BLaER1 (cell line): ENCODE measurements around the gene ELOVL1.
A peak's percentile ranks its signal among the peaks of the same experiment; 100 is the strongest.

Experiments used
- H3K27ac ChIP-seq: shearing (Covaris generic); formaldehyde crosslinking; 2 replicates; pipeline ENCODE4 v1.8.1; 2022
- H3K27me3 ChIP-seq: shearing (Covaris generic); formaldehyde crosslinking; 2 replicates; pipeline ENCODE4 v1.8.1; 2022
- H3K36me3 ChIP-seq: shearing (Covaris generic); formaldehyde crosslinking; 2 replicates; pipeline ENCODE4 v1.8.1; 2022
- H3K4me1 ChIP-seq: shearing (Covaris generic); formaldehyde crosslinking; 2 replicates; pipeline ENCODE4 v1.8.1; 2022
- H3K4me2 ChIP-seq: shearing (Covaris generic); formaldehyde crosslinking; 2 replicates; pipeline ENCODE4 v1.8.1; 2022
- H3K4me3 ChIP-seq: shearing (Covaris generic); formaldehyde crosslinking; 2 replicates; pipeline ENCODE4 v1.8.1; 2022
- H3K9ac ChIP-seq: shearing (Covaris generic); formaldehyde crosslinking; 2 replicates; pipeline ENCODE4 v1.8.1; 2022
- H3K9me3 ChIP-seq: shearing (Covaris generic); formaldehyde crosslinking; 2 replicates; pipeline ENCODE4 v1.8.1; 2022
- H4K20me1 ChIP-seq: shearing (Covaris generic); formaldehyde crosslinking; 2 replicates; pipeline ENCODE4 v1.8.1; 2022
- Cebpa-rat ChIP-seq: shearing (Covaris generic); IDR thresholded peaks from 2 replicates; pipeline ENCODE4 v1.8.1; 2022

The ELOVL1 gene

DNA sequence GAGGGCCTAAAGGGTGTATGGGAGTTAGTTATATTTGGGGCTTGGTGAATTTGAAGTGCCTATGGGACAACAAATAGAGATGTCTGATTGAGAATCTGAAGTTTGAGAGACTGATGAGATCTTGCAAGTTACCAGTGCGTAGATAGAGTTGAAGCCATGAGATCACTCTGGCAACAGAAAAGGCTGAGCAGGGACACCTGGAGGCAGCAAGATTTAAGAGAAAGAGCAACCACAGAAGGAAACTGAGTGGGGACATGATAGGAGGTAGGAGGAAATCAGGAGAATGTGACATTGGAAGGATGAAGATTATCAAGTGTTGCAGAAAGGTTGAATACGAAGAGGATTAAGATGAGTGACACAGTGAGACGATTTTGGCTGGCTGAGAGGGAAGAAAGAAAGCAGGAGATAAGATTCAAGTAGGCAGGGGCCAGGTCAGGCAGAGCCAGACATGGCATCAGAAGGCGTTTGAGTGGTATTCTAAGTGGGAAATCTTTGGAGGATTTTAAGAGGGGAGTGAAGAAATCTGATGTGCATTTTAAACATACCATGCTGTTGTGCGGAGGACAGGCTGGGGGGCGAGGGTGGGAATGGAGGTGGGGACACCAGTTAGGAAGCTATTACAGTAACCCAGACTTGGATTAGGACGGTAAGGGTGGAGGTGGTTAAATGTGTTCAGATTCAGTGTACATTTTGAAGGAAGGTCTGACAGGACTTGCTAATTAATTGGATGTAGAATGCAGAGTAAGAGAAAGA is 33.2 kb downstream of the ELOVL1 start:
- no peak overlapping the region for H3K4me2 ChIP-seq
- H3K9ac ChIP-seq, result no peak overlapping the region
- H4K20me1 ChIP-seq, result no peaks in the 10 kb centered on the region
- H3K4me3 ChIP-seq, result no peak overlapping the region
- peaks cover 33% of the 10 kb centered on the region for H3K4me1 ChIP-seq
- H3K27ac ChIP-seq, result no peak overlapping the region
- H3K9me3 ChIP-seq, result no peaks in the 10 kb centered on the region
- no peaks in the 10 kb centered on the region for H3K27me3 ChIP-seq
- H3K36me3 ChIP-seq, result no peaks in the 10 kb centered on the region
- TF ChIP-seq Cebpa-rat, result no peak

DNA sequence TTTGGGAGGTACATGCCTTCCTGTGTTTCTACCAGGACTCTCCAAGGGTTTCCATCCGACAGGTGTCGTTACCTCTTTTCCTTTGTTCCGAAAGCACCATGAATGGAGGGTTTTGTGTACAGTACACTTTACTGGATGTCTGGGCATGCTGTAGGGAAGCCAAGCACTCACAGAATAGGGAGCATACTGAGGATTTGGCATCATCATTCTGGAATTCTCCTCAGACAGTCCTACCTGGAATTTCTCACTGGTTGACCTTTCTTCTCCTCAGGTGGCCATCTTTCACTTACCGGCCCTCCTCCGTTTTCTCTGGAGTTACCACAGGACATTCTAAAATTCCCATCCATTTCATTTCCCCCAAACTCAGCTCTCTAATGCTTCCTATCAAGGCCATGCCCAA is 36.1 kb downstream of the ELOVL1 start:
- H3K9ac ChIP-seq, result no peak overlapping the region
- no peaks in the 10 kb centered on the region for H3K36me3 ChIP-seq
- TF ChIP-seq Cebpa-rat, result no peak
- H3K4me1 ChIP-seq, result peaks cover 21% of the 10 kb centered on the region
- H3K4me2 ChIP-seq, result no peak overlapping the region
- H4K20me1 ChIP-seq, result no peaks in the 10 kb centered on the region
- peaks cover 12% of the 10 kb centered on the region for H3K9me3 ChIP-seq
- H3K27me3 ChIP-seq, result no peaks in the 10 kb centered on the region
- H3K27ac ChIP-seq, result no peak overlapping the region
- H3K4me3 ChIP-seq, result no peak overlapping the region

DNA sequence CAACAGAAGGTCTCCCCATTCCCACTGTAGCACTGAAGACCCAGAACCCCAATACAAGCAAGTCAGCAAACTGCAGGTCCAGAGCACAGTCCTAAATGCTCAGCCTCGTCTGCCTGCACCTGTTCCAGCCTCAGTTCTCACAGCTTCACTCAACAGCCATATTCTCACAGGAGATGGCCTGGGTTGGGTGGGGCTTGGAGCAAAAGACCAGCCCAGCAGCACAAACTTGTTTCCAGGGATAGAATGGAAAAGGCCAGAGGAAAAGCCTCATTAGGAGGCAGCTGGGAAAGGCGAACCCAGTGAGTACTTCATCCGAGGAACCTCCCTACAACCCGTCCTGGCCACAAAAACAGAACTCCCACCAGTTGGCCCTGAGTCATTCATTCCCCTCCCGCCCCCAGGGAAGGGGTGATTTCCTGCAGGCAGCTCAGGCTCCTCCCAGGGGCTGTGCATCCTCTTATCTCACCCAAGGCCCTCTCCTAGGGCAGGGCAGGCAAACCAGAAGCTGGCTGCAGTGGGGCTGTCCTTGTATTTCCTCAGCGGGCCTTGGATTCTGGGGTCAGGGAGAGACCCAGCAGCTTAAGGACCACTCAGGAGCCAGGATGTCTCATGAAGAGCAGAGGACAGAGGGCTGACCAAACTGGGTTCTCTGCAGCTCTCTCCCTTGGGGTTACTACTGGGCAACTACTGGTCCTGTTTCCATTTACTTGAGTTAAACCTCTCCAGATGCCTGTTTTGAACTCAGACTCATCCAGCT is 37.6 kb downstream of the ELOVL1 start:
- Histone ChIP-seq H3K36me3 (no peaks in the 10 kb centered on the region), H3K4me2 (peak overlapping the region; percentile 74), H3K9me3 (peaks cover 19% of the 10 kb centered on the region), H3K27ac (peak overlapping the region; percentile 58), H4K20me1 (no peaks in the 10 kb centered on the region), H3K4me1 (peaks cover 21% of the 10 kb centered on the region), H3K27me3 (no peaks in the 10 kb centered on the region), H3K4me3 (no peak overlapping the region), H3K9ac (0 out of 2 replicates have a peak overlapping the region, but pooled peaks have one; percentile 31)
- TF ChIP-seq Cebpa-rat, result no peak

DNA sequence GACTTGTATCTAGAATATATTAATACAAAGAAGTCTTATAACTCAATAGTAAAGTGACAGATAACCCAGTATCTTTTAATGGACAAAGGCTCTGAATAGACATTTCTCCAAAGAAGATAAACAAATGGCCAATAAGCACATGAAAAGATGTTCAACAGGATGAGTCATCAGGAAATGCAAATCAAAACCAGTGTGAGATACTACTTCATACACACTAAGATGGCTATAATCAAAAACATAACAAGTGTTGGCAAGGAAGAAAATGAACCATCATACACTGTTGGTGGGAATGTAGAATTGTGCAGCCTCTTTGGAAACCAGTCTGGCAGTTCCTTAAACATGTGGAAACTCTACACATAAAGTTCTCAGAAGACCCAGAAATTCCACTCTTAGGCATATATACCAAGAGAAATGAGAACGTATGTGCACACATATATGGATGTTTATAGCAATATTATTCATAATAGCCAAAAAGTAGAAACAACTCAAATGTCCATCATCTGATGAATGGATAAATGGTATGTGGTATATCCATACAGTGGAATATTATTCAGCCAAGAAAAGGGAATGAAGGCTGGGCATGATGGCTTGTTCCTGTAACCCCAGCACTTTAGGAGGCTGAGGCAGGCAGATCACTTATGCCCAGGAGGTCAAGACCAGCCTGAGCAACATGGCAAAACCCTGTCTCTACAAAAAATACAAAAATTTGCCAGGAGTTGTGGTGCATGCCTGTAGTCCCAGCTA is 40.1 kb downstream of the ELOVL1 start:
- Histone ChIP-seq H3K9me3 (peaks cover 21% of the 10 kb centered on the region), H3K27me3 (no peaks in the 10 kb centered on the region), H3K4me1 (peaks cover 28% of the 10 kb centered on the region), H4K20me1 (no peaks in the 10 kb centered on the region), H3K9ac (no peak overlapping the region), H3K4me3 (no peak overlapping the region), H3K27ac (no peak overlapping the region), H3K36me3 (no peaks in the 10 kb centered on the region), H3K4me2 (no peak overlapping the region)
- TF ChIP-seq Cebpa-rat, result no peak

DNA sequence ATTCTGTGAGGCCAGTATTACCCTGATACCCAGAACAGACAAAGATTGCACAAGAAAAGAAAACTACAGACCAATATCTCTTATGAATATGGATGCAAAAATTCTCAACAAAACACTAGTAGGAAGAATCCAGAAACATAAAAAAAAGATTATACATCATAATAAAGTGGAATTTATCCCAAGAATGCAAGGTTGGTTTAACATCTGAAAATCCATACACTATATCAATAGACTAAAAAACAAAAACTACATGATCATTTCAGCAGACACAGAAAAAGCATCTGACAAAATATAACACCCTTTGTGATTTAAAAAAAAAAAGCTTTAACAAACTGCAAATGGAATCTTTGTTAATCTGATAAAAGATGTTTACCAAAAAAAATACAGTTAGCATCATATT is 42.4 kb downstream of the ELOVL1 start:
- Histone ChIP-seq H3K4me2 (no peak overlapping the region), H3K4me3 (no peak overlapping the region), H3K27ac (no peak overlapping the region), H3K9ac (no peak overlapping the region), H4K20me1 (no peaks in the 10 kb centered on the region), H3K27me3 (no peaks in the 10 kb centered on the region), H3K9me3 (peaks cover 21% of the 10 kb centered on the region), H3K4me1 (peaks cover 17% of the 10 kb centered on the region), H3K36me3 (no peaks in the 10 kb centered on the region)
- TF ChIP-seq Cebpa-rat, result no peak

DNA sequence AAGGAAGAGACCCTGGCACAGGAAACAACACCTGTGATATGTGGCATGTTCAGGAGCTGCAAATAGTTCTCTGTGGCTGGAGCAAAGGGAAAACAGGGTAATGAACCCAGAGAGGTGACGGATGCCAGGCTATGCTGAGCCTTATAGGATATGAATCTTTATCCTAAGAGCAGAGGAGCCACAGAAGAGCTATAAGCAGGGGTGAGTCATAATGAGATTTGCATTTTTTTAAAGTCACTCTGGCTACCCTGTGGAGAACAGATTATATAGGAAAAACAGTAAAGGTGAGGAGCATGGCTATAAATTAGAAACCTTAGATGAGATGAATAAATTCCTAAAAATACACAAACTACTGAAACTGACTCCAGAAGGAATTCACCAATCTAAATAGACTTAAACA is 43.0 kb downstream of the ELOVL1 start:
- Histone ChIP-seq H3K27me3 (no peaks in the 10 kb centered on the region), H3K9ac (no peak overlapping the region), H3K4me1 (peaks cover 11% of the 10 kb centered on the region), H3K4me3 (no peak overlapping the region), H3K27ac (no peak overlapping the region), H3K9me3 (peaks cover 21% of the 10 kb centered on the region), H4K20me1 (no peaks in the 10 kb centered on the region), H3K36me3 (no peaks in the 10 kb centered on the region), H3K4me2 (peak overlapping the region; percentile 43)
- no peak for TF ChIP-seq Cebpa-rat

DNA sequence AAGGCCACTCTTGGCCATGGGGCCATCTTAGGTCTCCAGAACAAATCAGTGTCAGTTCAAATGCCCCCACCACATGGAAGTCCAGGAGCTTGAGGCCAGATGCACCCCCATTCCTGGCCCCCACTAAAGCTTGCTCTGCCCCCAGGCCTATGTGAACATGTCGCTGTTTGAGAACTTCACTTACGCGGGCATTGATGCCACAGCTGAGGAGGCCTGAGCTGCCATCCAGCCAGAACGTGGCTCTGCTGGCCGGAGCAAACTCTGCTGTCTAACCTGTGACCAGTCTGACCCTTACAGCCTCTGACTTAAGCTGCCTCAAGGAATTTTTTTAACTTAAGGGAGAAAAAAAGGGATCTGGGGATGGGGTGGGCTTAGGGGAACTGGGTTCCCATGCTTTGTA is 45.3 kb downstream of the ELOVL1 start:
- Histone ChIP-seq H3K9ac (no peak overlapping the region), H3K27me3 (no peaks in the 10 kb centered on the region), H4K20me1 (no peaks in the 10 kb centered on the region), H3K36me3 (no peaks in the 10 kb centered on the region), H3K4me3 (no peak overlapping the region), H3K27ac (no peak overlapping the region), H3K9me3 (peaks cover 13% of the 10 kb centered on the region), H3K4me1 (peaks cover 7% of the 10 kb centered on the region), H3K4me2 (no peak overlapping the region)
- TF ChIP-seq Cebpa-rat, result no peak

DNA sequence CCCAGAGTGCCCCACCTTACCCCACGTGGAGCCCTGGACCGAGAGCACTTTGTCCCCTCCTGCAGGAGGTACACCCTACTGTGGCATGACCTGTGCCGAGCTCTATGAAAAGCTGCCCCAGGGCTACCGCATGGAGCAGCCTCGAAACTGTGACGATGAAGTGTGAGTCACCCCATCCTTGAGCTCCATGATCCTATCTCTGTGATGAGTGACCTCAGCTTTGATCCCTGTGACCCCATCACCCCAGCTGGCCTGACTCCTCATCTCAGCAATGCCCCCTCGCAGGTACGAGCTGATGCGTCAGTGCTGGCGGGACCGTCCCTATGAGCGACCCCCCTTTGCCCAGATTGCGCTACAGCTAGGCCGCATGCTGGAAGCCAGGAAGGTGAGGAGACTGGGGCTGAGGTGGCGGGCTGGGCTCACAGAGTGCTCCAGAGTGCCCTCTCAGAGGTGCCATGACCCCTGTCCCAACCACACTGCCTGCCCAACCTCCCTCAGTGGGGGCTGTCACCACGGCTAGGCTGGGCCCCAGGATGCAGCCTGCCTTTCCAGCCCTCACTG is 46.4 kb downstream of the ELOVL1 start:
- Histone ChIP-seq H3K36me3 (no peaks in the 10 kb centered on the region), H3K9ac (no peak overlapping the region), H3K4me2 (no peak overlapping the region), H4K20me1 (no peaks in the 10 kb centered on the region), H3K4me1 (peaks cover 7% of the 10 kb centered on the region), H3K27me3 (no peaks in the 10 kb centered on the region), H3K27ac (no peak overlapping the region), H3K9me3 (peaks cover 8% of the 10 kb centered on the region), H3K4me3 (no peak overlapping the region)
- TF ChIP-seq Cebpa-rat, result no peak

DNA sequence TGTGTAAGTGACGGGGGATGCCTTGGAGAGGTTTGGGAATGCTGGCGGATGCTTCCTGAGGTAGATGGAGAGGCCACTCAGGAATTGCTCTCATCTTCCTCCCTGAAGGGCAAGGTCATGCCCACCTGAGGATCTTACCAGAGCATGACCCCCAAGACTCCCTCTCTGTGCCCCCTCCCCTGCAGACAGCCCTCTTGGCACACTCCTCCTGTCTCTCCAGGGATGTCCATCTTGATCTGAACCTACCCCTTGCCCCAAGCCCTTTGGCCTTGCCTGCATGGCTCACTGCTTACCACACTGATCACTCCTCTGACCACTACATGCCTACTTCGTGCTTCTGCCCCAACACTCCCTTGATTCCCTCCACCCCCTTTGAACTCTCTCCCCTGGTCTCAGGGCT is 48.0 kb downstream of the ELOVL1 start:
- Histone ChIP-seq H3K4me1 (peaks cover 5% of the 10 kb centered on the region), H3K4me3 (no peak overlapping the region), H3K36me3 (no peaks in the 10 kb centered on the region), H3K9ac (no peak overlapping the region), H3K27me3 (no peaks in the 10 kb centered on the region), H4K20me1 (no peaks in the 10 kb centered on the region), H3K4me2 (no peak overlapping the region), H3K9me3 (no peaks in the 10 kb centered on the region), H3K27ac (no peak overlapping the region)
- no peak for TF ChIP-seq Cebpa-rat
